Epidermal melanocyte (primary cell): ENCODE data around the gene TTC3.
"Not testable (repeated sequence)": the region's sequence is repeated elsewhere in the genome, so short reads cannot be mapped to it uniquely, and the experiment has no call there.

Source experiments
- DNase-seq: peaks from one replicate; pipeline ENCODE4 v3.0.0; 2011; ENCODE audit warnings: low spot score; ENCODE audit not compliant: insufficient read length

The TTC3 gene

GRCh38 chr21:37095821-37096220 lies 22.8 kb downstream of the TTC3 start:
- no peak for DNase-seq

GRCh38 chr21:37098751-37099150 lies 25.7 kb downstream of the TTC3 start:
- no peak for DNase-seq

GRCh38 chr21:37100316-37100715 lies 27.3 kb downstream of the TTC3 start:
- no peak for DNase-seq

DNA sequence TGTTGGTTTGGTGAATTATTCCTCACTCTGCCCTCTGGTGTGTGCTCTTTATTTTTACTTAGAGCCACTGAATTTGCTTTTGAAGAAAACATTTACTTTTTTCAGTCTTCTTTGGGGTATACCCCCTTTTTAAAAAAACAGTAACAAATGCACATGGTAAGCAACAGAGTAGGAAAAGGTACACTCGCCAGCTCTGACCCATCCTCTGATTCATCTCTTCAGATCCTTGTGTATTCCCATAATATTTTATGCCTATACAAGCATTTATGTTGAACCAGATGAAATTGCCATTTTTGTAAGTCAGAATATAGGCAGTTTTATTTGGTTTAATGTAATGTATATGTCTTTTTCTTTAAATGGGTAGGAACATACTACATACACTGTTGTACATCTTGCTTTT lies 28.3 kb downstream of the TTC3 start:
- DNase-seq = no peak

GRCh38 chr21:37102746-37103145 lies 29.7 kb downstream of the TTC3 start:
- not testable (repeated sequence) for DNase-seq

DNA sequence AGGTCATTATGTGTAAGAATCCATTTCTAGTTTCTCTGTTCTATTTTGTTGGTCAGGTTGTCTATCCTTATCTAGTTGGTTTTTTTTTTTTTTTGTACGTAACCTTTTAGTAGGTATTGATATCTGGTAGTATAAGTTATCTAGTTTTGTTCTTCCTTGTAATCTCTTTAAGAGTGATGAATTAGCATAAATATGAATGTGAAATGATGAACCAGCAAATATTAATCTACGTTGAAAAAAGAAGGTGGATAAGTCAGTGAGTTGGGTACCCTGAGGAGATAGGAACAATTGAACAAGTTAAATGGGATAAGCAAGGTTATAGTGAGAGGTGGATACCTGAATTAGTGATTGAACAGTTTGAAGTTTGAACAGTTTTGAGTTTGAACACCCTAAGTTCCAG lies 33.9 kb downstream of the TTC3 start:
- no peak for DNase-seq

GRCh38 chr21:37111029-37111428 lies 38.0 kb downstream of the TTC3 start:
- DNase-seq = not testable (repeated sequence)

- not testable (repeated sequence) for DNase-seq
Observed at GRCh38 chr21:37114301-37114700, 41.2 kb downstream of the TTC3 start.

DNA sequence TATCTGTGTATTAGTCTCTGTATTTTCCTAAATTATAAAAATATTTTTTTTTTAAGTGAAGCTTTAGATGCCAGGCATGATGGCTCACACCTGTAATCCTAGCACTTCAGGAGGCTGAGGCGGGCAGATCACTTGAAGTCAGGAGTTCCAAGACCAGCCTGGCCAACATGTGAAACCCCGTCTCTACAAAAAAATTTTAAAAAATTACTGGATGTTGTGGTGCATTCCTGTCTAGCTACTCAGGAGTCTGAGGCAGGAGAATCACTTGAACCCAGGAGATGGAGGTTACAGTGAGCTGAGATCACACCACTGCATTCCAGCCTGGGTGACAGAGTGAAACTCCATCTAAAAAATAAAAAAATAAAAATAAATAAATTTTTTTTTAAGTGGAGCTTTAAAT lies 43.4 kb downstream of the TTC3 start:
- DNase-seq = not testable (repeated sequence)

DNA sequence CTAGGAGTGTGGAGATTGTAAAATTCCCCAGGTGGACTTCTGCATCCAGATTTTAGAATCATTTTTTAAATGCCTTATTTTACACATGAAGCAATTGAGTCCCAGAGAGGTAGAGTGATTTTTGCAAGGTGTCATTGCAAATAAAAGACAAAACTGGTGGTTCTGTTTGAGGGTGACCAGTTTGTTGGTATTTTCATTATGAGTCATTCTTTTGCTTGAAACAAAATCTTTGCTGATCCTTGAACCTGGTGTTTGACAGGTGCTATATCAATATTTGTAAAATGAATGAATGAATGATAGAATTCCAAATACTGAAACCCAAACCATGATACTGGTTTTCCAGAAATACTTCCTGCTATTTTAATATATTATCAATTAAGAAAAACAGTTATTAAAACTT lies 44.1 kb downstream of the TTC3 start:
- DNase-seq = no peak

DNA sequence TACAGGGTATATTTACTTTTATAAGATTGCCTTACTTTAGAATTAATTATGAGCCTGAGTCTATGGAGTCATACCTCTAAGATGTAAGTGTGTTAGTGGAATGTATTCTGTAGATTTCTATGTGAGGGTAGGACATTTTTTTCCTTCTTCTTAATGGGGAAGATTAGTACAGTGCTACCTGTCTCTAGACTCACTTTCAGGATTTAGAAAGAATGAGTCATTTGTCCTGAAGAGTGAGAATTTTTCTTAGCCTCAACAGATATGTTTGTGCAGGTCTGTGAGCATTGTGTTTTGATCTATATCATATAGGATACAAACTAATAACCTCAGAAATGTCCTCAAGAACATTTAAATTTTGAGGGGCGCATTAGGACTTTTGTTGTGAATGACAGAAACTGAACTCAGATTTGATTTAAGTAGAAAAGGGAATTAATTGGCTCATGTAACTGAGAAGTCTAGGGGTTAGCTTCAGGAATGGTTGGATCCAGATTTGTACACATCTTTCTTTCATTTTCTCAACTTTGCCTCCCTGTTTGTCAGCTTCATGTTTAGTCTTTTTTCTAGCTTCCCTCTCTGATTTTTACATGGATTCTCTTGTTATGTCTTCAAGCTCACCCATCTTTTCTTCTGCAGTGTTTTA lies 45.3 kb downstream of the TTC3 start:
- DNase-seq = no peak

DNA sequence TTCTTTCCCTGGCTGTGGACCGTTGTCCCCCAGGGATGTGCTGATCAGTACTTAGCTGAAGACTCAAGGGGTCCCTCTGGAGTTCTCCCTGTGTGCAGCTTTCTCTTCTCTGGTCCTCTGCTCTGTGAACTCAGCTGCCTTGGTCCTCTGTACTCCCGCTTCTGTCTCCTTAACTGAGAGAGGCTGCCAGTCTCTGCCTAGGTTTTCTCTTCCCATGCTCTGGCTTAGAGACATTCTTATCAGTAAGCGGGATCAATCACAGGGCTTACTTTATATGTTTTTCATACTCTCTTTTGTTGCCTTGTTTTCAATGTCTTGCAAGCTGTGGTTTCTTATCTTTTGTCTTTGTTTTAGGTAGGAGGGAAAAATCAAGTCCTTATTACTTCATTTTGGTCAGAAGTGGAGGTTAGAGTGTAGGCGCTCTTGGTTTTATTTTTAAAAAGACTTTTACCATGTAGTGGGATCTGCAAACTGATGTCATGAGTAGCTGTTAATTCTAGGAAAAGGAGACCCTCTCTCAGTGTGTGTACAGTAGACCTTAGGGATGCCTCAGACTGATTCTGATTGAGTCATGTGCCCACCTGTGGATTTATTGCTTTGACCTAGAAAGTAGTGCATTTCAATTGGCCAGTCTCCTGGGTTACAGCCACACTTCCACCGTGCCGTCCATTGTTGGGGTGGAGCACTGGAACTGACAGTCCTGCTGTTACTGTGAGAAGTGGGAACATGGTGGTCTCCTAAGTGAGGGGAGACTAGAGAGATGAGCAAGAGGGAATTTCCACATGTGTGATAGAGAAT lies 46.6 kb downstream of the TTC3 start:
- DNase-seq = no peak

DNA sequence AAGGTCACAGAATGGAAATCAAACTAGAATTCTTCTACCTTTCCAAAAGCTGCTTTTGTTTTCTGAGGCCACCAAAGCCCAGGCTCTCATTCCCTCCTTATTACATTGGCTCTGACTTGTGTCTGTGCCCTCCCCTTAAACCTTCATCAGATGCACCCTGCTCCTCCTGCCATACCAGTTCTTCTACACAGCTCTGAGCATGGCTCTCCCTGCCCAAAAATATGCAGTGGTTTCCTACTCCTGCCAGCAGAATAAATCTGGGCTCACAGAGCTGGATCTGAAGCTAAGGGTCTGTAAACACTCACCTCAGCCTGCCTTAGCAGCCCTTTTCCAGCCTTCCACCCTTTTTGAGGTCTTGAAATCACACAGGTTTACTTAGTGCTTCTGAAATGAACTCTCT lies 55.0 kb downstream of the TTC3 start:
- no peak for DNase-seq

GRCh38 chr21:37130971-37131370 lies 57.9 kb downstream of the TTC3 start:
- no peak for DNase-seq

GRCh38 chr21:37136261-37136660 lies 63.2 kb downstream of the TTC3 start:
- no peak for DNase-seq

DNA sequence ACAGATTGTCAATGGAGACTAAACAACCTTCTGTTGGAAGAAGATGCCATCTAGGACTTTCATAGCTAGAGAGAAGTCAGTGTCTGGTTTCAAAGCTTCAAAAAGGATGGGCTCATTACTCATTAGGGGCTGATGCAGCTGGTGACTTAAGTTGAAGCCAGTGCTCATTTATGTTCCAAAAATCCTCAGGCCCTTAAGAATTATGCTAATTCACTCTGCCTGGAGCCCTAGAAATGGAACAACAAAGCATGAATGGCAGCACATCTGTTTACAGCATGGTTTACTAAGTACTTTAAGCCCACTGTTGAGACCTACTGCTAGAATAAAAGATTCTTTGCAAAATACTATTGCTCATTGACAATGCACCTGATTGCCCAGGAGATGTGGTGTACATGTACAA lies 63.7 kb downstream of the TTC3 start:
- no peak for DNase-seq

DNA sequence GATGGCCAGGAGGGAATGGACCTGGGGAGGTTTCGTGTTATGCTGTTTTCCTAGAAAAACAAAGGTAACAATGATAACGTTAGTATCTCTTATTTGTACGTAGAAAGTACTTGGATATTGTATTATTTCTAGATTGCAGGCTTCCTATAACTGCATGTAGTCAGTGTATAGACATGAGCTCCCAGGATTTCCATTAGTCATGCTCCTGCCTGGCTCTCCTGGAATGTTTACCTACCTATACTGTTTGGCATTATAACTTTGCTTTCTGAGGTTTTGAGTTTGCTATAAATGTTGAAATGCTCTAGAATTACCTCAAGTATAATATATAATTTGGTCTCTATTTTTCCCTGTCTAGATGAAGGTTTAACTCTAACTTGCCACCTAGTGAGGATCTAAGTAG lies 66.1 kb downstream of the TTC3 start:
- no peak for DNase-seq

- DNase-seq = no peak
Observed at GRCh38 chr21:37139902-37140301, 66.8 kb downstream of the TTC3 start.

- DNase-seq = not testable (repeated sequence)
Observed at GRCh38 chr21:37143392-37143791, 70.3 kb downstream of the TTC3 start.

DNA sequence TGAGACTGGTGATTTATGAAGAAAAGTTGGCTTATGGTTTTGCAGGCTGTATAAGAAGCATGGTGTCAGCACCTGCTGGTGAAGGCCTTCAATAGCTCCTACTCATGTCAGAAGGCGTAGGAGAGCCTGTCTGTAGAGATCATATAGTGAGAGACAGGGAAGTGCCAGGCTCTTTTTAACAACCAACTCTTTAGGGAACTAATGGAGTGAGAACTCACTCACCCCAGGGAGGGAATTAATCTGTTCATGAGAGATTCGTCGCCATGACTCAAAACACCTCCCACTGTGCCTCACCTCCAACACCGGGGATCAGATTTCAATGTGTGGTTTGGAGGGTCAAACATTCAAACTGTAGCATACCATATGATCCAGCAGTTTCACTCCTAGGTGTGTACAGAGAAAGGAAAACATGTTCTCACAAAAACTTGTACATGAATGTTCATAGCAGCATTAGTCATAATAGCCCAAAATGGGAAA lies 72.6 kb downstream of the TTC3 start:
- DNase-seq = no peak

GRCh38 chr21:37146320-37147235 lies 73.5 kb downstream of the TTC3 start:
- no peak for DNase-seq

DNA sequence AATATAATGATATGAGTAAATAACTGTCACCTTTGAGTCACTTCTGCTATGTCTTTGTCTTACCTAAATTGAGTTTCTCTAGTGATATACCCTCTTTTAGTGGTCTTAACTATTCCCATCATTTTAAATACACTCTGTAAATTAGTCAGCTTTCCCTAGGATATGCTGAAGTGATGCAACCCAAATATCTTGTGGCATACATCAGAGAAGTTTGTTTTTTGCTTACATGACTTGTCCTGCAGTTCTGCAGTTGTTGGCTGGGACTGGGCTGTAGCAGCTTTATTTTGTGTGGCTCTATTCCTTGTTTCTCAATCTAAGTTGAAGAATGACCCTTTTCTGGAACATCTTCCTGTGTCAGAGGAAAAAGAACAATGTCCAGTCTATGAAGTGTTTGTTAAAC lies 76.4 kb downstream of the TTC3 start:
- DNase-seq = no peak
